OCI-M1 (cell line): ENCODE results near the gene GNAQ.

Source experiments
- DNase-seq: peaks from one replicate; lab custom pipeline; 2025; lab: John Stamatoyannopoulos, UW

GNAQ gene

DNA sequence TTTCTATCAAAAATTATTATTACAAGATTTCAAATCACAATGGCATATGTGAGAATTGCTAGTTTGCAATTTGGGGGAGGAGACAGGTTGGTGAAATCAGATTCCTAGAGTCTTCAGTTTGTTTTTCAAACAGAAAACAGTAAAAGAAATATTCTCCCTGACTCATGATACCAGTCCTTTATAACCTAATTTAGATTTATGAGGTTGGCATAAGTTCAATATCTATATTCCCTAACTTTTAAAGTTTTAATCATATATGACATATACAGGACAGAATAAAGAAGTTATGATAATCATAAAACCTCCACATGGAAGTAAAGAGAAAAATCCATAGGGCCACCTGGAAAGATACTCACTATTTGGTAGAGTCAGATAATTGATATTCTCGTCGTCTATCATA, 216.4 kb downstream of the GNAQ start:
- no peak for DNase-seq

DNA sequence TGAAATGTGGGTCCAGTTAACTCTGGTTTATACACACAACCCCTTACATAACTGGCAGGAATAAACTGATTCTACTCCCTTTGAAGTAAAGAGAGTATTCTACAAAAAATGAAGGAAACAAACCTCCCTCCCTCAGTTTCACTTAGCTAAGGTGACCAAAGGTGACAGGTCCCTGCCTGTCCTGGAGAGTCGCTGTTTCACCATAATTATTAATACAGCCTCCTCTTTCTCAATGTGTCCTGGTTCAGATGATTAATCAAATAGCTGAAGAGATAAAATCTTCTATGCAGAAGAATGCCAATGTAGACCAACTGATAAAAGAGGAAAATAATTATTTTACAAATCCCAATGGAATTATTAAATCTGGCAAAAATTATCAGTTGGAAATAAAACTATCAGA, 219.8 kb downstream of the GNAQ start:
- DNase-seq, result no peak

DNA sequence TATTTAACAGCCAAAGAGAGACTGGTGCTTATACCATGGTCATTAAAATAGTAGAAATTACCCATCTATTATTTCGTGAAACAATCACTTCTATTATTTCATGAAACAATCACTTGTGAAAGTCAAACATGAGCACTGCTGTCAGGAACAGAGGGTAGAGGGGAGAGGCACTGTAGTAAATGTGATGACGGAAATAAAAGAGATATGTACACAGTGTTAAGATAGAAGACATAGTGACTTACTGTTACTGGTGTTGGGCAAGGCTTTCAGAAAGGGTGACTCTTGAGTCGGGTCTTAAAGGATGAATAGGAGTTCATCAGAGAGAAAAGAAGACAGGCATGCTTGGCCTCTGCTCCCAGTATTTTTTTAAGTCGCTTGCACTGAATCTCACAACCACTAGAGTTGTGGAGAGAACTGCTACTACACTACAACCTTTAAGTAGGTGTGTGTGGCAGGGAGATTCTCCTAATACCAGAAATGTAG, 220.9 kb downstream of the GNAQ start:
- DNase-seq, result no peak

- DNase-seq, result no peak
Observed at GRCh38 chr9:77810047-77810446, 221.6 kb downstream of the GNAQ start.

DNA sequence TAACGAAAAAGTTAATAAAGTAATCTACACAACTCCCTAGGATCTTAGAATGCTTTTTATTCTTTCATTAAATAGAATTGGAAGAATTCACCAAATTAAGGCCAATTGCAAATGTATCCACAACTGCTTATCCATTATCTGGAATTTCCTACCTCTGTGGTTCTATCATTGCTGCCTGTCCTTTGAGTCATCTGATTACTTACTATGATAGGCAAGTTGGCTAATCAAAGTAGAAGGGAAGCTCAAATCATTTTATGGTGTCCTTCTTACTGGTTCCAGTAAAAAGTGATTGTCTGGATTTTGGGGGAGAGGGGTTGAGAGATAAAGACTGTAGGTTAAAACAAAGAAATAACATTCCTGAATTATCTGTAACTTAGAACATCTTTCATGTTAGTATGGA, 222.1 kb downstream of the GNAQ start:
- DNase-seq, result no peak

DNA sequence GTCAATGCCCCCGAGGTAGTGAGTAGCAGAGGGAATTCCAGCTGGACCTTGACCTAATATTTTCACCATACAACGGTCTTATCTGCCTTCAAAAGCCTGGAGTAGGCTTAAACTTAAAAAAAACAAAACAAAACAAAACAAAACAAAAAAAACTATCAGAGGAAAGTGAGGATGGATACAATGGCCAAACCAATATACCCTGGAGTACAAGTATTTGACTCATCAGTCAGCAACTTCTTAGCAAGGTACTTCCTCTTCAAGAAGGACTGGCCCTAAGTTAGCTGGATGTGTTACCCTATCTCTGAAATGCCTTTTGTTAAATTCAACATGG, 222.9 kb downstream of the GNAQ start:
- peak; percentile 63 for DNase-seq

GRCh38 chr9:77807846-77808750, 223.5 kb downstream of the GNAQ start:
- peak; percentile 74 for DNase-seq

- DNase-seq, result peak; percentile 52
Observed at GRCh38 chr9:77807281-77807683, 224.3 kb downstream of the GNAQ start.

DNA sequence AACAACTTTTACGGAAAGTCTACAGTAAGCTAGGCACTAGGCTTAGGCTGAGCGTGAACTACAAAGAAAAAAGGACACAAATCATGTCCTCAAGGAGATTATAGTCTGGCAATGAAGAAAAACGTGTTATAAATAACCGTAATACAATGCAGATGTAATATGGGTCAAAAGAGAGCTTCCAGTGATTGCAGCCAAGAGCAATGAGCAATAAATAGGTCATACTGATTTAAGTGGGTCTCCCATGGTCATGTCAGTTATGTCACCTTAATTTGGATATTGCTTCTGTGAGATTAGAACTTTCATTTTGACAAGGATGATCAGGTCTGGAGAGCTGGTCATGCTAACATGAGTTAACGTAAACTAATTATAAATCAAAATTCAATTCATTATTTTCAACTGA, 224.9 kb downstream of the GNAQ start:
- no peak for DNase-seq

DNA sequence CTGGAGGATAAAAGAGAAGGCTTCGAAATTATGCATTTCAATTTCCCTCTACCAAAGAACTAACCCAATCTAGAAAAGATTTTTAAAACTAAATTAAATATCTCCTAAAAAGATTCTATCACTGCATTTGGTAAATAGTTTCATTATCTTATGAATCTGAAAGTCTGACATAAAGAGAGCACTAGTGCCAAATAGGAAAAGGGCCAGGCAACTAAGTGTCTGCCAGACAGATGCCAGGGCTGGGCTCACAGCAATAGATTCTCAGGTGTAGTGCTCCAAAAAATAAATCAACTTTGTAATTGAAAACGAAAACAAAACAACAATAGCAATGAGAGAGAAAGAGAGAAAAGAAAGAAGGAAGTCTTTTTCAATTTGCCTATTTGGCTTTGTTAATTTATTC, 225.8 kb downstream of the GNAQ start:
- DNase-seq, result no peak

DNA sequence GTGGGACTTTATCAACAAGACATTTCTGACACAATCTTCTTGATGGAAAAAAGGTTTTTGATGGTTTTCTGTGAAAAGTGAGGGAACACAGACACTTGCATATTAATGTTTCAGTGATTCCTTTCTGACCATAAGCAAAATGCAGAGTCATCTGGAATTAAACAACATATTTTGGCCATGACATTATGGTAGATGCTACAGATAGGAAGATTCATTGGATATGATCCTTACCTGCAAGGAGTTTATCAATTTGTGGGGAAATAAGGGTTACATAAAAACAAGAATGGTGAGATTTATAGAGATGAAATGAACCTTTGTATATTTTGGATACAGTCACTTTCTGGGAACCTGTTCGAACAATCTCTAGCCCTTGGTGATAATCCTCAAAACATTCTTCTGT, 228.2 kb downstream of the GNAQ start:
- no peak for DNase-seq

DNA sequence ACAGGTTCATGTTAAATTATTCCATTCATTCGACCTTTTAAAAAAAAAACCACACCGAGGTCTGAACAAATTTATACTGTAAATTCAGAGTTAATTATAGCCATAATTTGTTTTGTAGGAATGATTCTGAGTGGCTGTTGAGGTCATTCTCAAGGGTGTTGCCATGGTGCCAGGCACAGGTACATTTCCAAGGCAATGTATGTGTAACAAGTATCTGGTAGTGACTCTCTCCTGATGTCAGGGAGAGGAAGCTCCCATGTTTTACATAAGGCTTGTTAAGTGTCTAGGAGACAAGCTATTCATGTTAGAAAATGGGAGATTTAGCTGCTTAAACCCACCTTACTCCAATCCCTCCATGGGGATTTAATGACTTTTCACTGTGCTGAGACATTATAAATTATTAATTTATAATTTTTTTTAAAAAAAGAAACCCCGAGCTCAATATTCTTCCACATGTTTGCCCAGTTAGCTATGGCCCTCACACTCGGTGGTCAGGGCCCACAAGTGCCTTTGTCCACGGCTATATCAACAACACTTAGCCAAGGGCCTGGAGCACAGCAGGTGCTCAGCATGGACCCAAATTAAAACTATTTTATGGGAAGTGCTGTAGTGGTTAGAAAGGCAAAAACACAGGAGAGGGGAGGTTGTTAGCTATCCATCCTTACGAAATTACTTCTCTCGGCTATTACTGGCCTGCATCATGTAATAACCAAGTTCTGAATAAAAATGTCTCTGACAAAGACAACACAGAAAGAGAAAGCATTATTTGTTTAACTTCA, 228.9 kb downstream of the GNAQ start:
- no peak for DNase-seq

DNA sequence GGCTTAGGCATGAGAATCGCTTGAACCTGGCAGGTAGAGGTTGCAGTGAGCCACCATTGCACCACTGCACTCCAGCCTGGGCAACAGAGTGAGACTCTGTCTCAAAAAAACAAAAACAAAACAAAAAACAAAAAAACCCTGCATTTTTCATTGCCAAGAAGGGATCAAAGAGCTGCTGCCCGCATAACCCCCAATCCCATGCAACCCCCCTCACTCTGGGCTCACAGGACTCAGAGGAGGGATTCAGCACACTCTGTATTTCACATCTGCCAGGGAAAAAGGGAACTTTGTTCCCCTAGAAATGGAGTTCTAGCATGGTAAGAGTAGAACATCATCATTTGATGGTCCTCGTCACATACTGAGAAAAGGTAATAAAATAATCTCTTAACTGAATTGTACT, 229.5 kb downstream of the GNAQ start:
- DNase-seq, result no peak

DNA sequence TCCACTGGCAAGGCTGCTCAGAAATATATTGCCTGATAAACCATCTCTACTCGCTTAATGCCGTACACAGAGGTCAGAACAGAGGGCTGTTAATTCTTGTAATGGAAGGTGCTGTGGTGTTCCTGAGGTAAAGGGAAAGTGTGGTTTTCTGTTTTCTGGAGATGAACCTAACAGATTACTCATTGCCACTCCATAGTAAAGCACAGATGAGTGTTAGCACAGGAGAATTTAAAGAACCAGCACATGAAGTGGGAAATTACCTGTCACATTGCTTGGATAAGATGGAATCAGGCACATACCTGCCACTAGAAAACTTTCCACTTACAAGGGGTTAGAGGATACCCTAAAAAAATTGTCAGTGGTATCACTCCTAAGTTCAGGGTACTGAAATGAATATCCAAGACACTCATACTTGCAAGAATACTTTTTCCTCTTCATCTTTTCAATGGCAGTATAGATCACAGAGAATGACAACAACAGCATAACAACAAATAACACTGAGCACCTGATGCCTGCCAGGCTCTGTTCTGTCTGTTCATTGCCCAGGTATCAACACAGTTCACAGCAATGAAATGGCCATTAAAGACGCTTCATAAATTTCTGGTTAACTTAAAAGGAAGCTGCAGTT, 230.6 kb downstream of the GNAQ start:
- DNase-seq, result no peak

DNA sequence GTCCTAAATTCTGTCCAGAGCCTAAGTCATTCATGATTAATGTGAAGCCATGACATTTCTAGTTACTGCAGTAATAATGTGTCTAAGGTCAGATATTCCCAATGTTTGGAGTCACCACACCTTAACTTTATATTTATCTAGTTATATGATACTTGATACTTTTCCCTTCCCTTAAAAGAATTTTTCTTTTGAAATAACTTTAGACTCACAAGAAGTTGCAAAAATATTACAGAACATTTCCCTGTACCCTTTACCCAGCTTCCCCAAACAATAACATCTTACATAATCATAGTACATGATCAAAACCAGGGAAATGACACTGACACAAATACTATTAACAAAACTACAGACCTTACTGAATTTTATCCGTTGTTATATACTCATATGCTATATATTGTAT, 233.5 kb downstream of the GNAQ start:
- DNase-seq, result no peak

GRCh38 chr9:77794985-77795384, 236.6 kb downstream of the GNAQ start:
- no peak for DNase-seq

GRCh38 chr9:77793849-77794248, 237.8 kb downstream of the GNAQ start:
- no peak for DNase-seq

DNA sequence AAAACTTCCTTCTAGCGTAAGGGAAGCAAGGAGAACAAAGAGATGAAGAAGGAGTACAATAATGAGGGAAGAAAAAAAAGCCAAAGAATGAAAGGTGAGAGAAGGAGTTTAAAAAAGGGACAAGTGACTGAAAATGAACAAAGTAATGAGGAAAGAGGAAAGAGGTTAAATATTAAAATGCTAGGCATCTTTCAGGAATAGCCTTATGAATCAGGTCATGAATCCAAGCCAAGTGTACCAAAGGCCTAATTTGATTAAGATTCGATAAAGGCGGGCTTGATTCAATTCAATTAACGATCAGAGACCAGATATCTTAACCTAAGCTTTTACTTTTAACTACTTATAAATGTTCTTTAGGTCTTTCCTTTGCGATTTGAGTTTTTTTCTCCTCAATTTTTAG, 241.7 kb downstream of the GNAQ start:
- no peak for DNase-seq

DNA sequence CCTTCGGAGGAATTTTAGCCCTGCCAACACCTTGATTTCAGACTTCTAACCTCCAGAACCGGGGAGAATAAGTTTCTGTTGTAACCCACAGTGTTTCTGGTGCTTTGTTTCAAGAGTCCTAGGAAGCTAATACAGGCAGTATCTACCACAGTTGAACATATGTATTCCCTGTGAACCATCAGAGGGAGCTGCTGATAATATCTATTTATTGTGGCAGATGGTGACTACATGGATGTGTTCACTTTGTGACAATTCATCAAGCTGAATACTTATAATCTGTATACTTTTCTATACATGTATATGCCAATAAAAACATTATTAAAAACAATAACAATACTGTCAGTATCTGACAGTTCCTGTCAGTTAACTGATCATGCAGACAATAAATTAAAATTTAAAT, 246.3 kb downstream of the GNAQ start:
- DNase-seq, result no peak

GRCh38 chr9:77783518-77783917, 248.1 kb downstream of the GNAQ start:
- no peak for DNase-seq

DNA sequence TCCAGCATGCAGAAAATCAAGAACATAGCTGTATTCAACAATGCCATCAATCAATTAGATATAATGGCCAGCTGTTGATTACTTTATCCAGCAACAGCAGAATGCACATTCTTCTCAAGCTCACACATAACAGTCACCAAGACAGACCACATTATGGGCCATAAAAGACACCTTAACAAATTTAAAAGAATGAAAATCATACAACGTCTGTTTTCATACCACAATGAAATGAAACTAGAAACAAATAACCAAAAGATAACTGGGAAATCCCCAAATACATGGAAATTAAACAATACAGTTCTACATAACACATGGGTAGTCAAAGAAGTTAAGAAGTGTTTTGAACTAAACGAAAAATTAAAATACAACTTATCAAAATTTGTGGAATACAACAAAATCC, 252.6 kb downstream of the GNAQ start:
- DNase-seq, result no peak

DNA sequence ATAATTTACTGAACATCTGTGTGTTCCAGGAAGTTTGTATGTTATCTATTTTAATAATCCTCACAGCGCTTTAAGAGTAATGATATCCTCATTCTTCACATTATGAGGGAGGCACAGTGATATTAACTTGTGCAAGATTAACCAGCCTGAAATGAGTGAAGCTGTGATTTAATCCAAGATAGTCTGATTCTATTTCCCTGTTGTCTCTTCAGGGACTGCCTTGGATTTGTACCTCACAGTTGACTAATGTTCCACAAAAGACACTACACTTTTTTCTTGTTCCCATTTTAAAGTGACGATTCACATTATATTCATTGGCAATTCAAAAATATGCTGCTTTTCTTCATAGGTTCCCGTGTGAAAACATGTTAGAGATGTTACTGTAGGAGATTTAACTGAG, 258.2 kb downstream of the GNAQ start:
- no peak for DNase-seq

GRCh38 chr9:77772646-77773045, 259.0 kb downstream of the GNAQ start:
- no peak for DNase-seq
